Activated CD8-positive, alpha-beta memory T cell treated with anti-CD3 and anti-CD28 coated beads, Interleukin-2, amount 50 U/mL, for 24 hours (primary cell): ENCODE measurements around the gene RHOBTB3.
"Not testable (repeated sequence)": the region's sequence is repeated elsewhere in the genome, so short reads cannot be mapped to it uniquely, and the experiment has no call there.

Experiments
- DNase-seq: peaks from one replicate; pipeline ENCODE4 v3.0.0-alpha.2; 2020; ENCODE audit errors: extremely low read depth

RHOBTB3 gene

GRCh38 chr5:95800553-95800952 lies 69.4 kb downstream of the RHOBTB3 start:
- no peak for DNase-seq

GRCh38 chr5:95801532-95801931 lies 70.4 kb downstream of the RHOBTB3 start:
- DNase-seq = no peak

GRCh38 chr5:95801961-95802360 lies 70.8 kb downstream of the RHOBTB3 start:
- DNase-seq = no peak

DNA sequence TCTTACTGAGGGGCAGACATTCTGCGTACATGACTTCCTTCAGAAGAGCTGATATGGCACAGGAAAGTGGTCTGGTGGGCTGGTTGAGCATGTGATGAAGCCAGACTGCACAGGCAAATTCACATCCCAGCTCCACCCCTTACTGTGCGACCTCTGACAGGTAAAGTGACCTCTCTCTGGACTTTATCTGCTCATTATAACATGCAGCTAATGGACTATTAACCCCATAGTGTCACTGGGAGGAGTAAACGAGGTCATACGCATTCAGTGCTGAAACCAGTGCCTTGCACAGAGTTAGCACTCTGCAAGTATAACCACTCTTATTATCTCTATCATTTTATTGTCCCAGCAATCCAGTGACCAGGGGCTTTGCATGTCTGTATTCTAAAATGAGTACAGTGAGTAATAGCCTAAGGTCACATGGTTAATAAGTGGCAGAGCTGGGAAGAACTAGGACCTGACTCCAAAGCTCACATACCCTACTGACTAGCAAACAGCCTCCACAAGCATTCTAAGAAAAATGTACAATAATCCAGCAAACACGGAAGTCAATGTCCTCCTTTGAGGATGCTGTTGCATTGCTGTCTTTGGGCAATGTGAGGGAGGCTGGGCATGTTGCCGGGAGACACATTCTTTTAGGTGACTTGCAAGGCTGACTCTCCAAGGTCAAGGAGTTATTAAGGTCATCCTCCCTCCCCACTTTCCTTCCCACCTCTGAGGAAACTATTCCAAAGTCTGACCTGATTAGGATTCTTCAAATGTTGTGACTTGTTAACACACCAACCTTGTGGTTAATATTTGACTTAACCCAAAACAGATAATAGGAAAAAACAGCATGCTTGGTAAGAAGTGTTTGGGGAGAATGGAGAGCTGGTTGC lies 72.4 kb downstream of the RHOBTB3 start:
- no peak for DNase-seq

DNA sequence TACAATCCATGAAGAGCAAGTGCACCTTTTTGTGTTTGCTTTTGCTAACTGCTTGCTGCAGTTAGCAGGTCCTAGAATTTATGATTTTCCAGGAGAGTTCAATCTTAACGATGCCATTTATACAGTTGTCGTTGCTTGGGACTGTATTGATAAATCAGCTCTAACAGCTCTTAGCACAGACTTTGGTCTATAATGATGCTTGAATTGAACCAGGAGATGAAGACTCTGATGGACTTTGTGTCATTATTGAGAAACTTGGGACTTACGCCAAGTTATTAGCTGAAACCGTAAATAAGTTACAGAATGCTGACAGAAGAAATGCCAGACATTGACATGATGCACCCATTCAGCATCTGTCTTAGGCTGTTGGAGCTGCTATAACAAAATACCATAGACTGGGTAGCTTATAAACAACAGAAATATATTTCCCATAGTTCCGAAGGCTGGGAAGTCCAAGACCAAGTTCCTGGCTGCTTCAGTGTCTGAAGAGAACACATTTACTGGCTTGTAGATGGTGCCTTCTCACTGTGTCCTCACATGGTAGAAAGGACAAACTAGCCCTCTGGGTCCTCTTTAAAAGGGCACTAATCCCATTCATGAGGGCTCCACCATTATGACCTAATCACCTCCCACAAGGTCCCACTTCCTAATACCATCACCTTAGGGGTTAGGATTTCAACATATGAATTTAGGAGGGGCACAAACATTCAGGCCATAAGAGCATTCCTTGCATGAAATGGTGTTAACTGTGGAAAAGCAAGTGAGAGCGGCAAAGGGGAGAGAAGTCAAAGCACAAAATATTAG lies 73.8 kb downstream of the RHOBTB3 start:
- DNase-seq = no peak

GRCh38 chr5:95806687-95807086 lies 75.6 kb downstream of the RHOBTB3 start:
- DNase-seq = no peak

- no peak for DNase-seq
Measured at GRCh38 chr5:95808013-95808685, 77.0 kb downstream of the RHOBTB3 start.

GRCh38 chr5:95808686-95809413 lies 77.7 kb downstream of the RHOBTB3 start:
- no peak for DNase-seq

- DNase-seq = no peak
Measured at GRCh38 chr5:95809414-95809960, 78.4 kb downstream of the RHOBTB3 start.

GRCh38 chr5:95810305-95811125 lies 79.4 kb downstream of the RHOBTB3 start:
- no peak for DNase-seq

GRCh38 chr5:95811126-95811423 lies 79.9 kb downstream of the RHOBTB3 start:
- DNase-seq = not testable (repeated sequence)

DNA sequence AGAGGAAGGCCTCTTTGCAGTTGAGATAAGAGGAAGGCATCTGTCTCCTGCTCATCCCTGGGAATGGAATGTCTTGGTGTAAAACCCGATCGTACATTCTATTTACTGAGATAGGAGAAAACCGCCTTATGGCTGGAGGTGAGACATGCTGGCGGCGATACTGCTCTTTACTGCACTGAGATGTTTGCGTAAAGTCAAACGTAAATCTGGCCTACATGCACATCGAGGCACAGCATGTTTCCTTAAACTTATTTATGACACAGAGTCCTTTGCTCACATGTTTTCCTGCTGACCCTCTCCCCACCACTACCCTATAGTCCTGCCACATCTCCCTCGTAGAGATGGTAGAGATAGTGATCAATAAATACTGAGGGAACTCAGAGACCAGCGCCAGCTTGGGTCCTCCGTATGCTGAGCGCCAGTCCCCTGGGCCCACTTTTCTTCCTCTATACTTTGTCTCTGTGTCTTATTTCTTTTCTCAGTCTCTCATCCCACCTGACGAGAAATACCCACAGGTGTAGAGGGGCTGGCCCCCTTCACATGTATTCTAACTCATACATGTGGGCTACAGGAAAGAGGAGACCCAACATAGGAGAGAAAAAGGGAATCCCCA lies 80.4 kb downstream of the RHOBTB3 start:
- not testable (repeated sequence) for DNase-seq

DNA sequence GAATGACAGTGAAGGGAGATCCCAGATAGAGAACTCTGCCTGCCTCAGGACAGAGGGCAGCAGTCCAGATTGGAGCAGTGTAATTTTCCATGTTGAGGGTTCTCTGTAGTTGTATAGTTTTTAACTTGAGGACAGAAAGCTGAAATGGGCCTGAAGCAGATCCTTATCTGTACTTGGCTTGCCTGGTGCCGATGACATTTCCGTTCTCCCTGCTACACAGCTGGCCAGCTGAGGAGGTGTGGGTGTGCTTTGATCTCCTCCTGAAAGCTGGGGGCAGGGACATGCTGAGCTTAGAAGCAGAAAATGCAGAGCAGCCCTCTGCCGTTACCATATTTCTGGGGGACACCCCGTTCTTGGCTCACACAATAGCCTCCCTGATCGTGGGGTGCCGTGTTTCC lies 80.9 kb downstream of the RHOBTB3 start:
- no peak for DNase-seq

GRCh38 chr5:95813035-95813434 lies 81.9 kb downstream of the RHOBTB3 start:
- not testable (repeated sequence) for DNase-seq

DNA sequence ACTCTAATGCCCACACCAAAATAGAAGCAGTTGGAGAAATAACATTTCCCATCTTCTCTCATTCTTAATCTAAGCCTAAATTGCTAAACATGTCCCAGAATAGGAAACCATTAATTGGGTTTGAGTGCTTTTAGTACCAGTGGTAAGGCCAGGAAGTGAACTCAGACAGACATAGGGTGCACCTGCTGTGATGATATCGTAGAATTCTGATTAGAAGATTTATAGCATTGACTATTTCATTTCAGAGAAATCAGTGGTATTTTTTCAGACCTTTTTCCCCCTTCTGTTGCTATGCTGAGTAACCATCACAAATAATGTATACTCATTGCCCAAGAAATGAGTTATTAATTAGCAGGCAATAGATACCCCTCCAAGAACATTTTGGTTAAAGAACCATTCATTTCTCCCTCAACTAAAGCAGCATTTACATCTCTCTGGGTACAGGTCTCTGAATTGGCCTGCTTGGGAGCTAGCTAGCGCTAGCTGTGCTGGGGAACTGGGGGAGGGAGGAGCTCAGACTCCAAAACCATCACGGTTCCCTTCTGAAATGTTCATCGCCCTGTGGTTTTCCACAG lies 84.1 kb downstream of the RHOBTB3 start:
- DNase-seq = no peak

- DNase-seq = no peak
Measured at GRCh38 chr5:95816341-95816740, 85.2 kb downstream of the RHOBTB3 start.

DNA sequence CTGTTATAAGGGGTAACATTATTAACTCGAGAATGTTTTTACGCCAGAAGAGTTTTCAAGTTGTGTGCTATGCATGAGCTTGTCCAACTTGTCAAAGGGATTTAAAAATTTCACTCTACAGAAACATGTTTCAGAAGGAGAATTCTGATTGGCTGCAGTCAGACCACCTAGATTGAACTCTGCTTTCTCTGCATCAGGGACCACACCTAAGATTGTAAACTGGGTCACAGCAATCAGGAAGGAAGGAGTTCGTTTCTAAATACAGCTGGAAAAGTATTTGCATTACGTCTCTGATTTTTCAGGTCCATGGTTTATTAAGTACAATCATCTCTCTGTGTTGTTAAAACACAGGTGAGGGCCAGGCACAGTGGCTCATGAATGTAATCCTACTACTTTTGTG lies 85.6 kb downstream of the RHOBTB3 start:
- DNase-seq = no peak

GRCh38 chr5:95817430-95817829 lies 86.3 kb downstream of the RHOBTB3 start:
- DNase-seq = no peak

- DNase-seq = no peak
Measured at GRCh38 chr5:95818181-95819147, 87.3 kb downstream of the RHOBTB3 start.
